Bronchial epithelial cell (primary cell): ENCODE data around the gene ADGRG6. TPM values are rescaled to one million over a fixed set of nuclear protein-coding genes. Genes with fewer than 3 reads are reported as not detected.

Experiments
- DNase-seq: peaks from one replicate; pipeline ENCODE4 v3.0.0-alpha.2; 2010; ENCODE audit warnings: low read depth
- FAIRE-seq: peaks from 2 replicates; lab custom pipeline; 2011; peaks lifted over from hg19 to GRCh38; lab: Jason Lieb, UNC
- H3K27me3 ChIP-seq: 2 replicates; pipeline ENCODE4 v1.5.1; 2011; ENCODE audit warnings: low read length; ENCODE audit not compliant: control insufficient read depth, insufficient read depth
- H3K36me3 ChIP-seq: 2 replicates; pipeline ENCODE4 v1.5.1; 2011; ENCODE audit warnings: low read length; ENCODE audit not compliant: control insufficient read depth, insufficient read depth
- H3K4me3 ChIP-seq: 2 replicates; pipeline ENCODE4 v1.5.1; 2011; ENCODE audit warnings: mild to moderate bottlenecking, low read depth, low read length, control low read depth
- total RNA-seq: library from RNA; depleted of rRNA; stranded (reverse); fragments of >200 nt; gene quantifications from 2 replicates; pipeline ENCODE4 v1.2.1, GENCODE V29; 2014
- TF ChIP-seq, protein P1 (sequence below): IDR thresholded peaks from 2 replicates; pipeline ENCODE4 v1.5.1; 2011; ENCODE audit warnings: mild to moderate bottlenecking, moderate library complexity, low read length, control low read depth, inconsistent platforms; ENCODE audit not compliant: insufficient read depth, severe bottlenecking

ADGRG6 gene
- total RNA-seq, 1 donor from 2014 or later = 12.4 TPM

DNA sequence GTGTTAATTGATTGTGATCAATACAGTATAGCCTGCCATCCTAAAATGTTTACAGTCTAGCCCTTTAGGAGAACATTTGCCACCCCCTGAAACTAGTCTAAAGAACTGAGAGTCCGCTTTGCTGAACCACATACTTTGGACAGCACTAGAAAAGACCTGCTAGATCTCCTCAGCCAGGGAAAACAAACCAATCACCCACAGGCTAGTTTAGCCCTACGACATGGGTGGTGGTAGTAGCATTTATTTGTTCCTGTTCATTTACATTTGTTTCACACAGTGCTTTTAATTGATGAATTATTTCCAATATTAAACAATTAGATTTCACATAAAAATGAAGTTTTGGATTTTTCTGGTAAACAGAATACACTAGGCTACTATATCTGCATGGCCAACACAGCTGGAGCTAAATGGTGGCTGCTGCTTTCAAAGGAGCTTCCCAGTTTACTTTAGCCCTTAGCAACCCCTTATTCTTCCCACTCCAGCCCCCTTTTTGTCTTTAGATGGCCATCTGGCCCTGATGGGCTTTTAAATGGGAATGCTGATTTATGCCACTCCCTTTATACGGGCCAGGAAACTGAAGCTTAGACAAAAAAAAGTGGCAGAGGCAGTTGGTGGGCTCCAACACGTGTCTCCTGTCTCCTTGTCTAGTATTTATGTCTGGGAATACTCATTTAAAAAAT lies 72.4 kb downstream of the ADGRG6 start:
- no peak for FAIRE-seq
- H3K27me3 ChIP-seq = no peaks in the 10 kb centered on the region
- H3K4me3 ChIP-seq = no peak overlapping the region
- peaks cover 1% of the 10 kb centered on the region for H3K36me3 ChIP-seq
- no peak for DNase-seq
- TF ChIP-seq, protein P1, sequence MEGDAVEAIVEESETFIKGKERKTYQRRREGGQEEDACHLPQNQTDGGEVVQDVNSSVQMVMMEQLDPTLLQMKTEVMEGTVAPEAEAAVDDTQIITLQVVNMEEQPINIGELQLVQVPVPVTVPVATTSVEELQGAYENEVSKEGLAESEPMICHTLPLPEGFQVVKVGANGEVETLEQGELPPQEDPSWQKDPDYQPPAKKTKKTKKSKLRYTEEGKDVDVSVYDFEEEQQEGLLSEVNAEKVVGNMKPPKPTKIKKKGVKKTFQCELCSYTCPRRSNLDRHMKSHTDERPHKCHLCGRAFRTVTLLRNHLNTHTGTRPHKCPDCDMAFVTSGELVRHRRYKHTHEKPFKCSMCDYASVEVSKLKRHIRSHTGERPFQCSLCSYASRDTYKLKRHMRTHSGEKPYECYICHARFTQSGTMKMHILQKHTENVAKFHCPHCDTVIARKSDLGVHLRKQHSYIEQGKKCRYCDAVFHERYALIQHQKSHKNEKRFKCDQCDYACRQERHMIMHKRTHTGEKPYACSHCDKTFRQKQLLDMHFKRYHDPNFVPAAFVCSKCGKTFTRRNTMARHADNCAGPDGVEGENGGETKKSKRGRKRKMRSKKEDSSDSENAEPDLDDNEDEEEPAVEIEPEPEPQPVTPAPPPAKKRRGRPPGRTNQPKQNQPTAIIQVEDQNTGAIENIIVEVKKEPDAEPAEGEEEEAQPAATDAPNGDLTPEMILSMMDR = no peak

DNA sequence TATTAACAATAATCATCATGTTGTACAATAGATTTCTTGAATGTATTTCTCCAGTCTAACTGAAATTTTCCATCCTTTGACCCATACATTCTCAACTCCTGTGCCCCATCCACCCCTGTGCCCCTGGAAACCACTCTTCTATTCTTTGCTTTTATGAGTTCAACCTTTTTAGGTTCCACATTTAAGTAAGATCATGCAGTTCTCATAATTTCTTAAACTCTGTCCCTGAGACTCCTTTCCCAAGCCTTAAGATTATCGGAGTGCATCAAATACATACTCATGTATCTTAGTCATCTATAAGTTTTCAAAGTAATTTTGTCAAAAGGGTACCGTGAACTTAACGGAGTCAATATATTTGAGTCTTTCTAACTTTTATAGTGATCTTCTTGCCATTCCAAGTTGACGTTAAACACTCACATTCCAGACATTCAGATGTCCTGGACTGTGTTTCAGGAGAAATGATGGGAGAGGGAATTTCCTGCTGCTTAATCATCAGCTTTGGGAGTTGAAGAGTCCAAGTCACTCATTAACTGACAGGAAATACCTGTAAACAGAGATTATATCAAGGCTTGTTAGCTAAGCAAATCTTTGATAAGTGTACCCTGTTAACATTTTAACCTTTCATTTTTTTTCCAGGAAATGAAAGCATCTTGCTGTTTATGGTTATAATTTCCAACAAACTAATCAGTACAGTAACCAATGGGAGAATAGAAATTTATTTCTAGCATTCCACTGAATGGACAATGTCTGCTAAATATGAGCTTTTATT lies 73.3 kb downstream of the ADGRG6 start:
- Histone ChIP-seq H3K4me3 (no peak overlapping the region), H3K27me3 (no peaks in the 10 kb centered on the region), H3K36me3 (peaks cover 1% of the 10 kb centered on the region)
- DNase-seq = peak; percentile 92
- TF ChIP-seq, protein P1 = no peak
- FAIRE-seq = no peak

DNA sequence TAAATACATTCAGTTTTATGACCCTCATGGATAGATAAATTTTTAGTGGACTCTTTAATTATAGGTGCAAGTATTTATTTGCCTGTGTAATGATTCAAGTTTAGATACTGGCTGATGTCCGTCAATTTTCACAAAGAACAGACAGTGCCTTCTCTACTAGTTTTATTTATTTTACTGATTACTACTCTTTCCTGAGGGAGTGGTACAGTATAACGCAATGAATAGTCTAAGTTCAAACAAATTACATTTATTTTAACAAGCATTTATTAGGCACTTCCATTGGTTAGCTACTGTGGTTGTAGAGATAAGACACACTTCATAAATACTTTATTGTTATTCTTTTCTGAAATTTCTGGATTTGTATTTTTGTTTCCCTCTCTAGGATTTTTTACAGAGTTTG lies 74.3 kb downstream of the ADGRG6 start:
- Histone ChIP-seq H3K27me3 (no peaks in the 10 kb centered on the region), H3K4me3 (no peak overlapping the region), H3K36me3 (no peaks in the 10 kb centered on the region)
- DNase-seq = no peak
- TF ChIP-seq, protein P1 = no peak
- no peak for FAIRE-seq

DNA sequence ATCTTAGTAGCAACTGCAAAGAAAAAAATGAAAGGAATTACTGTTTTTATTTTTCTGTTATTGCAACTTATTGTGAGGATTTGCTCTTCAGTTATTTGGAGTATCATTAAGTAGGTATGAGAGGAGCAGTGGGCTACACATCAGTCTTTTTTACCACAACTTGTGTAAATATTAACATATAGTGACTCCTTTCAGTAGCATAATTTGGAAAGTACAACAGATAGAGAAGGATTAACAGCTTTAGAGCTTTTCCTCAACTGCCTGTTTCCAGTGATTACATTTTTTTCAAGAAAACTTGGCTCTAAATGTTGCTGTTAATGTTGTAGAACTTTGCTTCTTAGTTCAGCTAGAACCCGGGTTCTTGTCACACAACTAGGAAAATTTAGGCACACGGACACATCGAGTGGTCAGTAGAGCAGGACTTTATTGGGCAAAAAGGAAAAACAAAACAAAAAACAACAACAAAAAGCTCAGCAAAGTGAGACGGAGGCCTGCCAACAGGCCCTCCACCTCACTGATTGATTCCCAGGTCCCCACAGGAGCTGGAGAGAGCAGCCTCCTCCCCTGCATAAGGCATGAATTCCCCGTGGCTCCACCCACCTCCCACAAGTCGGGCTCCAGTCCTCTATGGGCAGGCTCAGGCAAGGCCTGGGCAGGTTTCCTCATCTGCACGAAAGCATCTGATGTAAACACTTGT lies 75.1 kb downstream of the ADGRG6 start:
- DNase-seq = peak; percentile 93
- Histone ChIP-seq H3K4me3 (no peak overlapping the region), H3K36me3 (no peaks in the 10 kb centered on the region), H3K27me3 (no peaks in the 10 kb centered on the region)
- FAIRE-seq = no peak
- TF ChIP-seq, protein P1 = no peak

DNA sequence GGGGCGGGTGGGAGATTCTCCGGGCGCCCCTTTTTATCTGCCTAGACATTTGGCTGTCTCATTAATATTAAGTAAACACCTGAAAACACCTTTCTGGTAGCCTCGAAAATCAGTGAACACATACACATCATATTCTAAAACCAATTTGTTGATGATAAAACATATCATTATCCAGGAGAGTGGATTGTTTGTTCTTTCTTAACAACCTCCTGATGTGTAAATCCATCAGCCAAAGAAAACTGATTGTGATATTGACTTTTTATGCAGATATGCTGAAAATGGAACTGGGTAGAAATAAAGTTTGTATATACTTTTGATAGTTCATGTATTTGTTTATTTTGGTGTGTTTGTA lies 75.7 kb downstream of the ADGRG6 start:
- Histone ChIP-seq H3K36me3 (no peaks in the 10 kb centered on the region), H3K4me3 (no peak overlapping the region), H3K27me3 (no peaks in the 10 kb centered on the region)
- TF ChIP-seq, protein P1 = no peak
- no peak for DNase-seq
- FAIRE-seq = no peak
